H54 (cell line): Measurements from ENCODE around the gene KLHL21.

Experiments
- DNase-seq: peaks from one replicate; pipeline ENCODE4 v3.0.0; 2011; ENCODE audit warnings: low spot score, mixed read lengths; ENCODE audit not compliant: insufficient read length
- FAIRE-seq: peaks from 3 replicates; lab custom pipeline; 2011; peaks lifted over from hg19 to GRCh38; lab: Jason Lieb, UNC
- POLR2A ChIP-seq: IDR thresholded peaks from 2 replicates; pipeline ENCODE4 v1.6.1; 2011; ENCODE audit warnings: low read depth, mild to moderate bottlenecking, low read length

Gene KLHL21

DNA sequence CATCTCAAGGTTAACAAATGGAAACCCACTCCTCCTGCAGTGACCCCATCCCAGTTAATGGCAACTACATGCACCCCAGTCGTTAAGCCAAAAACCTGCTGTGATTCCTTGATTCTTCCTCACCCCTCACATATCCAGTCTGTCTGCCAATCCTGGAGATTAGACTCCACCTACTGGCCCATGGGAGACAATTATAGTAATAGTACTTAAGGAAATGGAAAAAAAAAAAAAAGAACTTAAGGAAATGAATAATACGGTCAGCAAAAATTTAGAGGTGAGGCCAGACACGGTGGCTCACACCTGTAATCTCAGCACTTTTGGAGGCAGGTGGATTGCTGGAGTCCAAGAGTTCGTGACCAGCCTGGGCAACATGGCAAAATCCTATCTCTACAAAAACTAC is 55.4 kb downstream of the KLHL21 start:
- TF ChIP-seq POLR2A, result no peak
- no peak for DNase-seq
- no peak for FAIRE-seq

DNA sequence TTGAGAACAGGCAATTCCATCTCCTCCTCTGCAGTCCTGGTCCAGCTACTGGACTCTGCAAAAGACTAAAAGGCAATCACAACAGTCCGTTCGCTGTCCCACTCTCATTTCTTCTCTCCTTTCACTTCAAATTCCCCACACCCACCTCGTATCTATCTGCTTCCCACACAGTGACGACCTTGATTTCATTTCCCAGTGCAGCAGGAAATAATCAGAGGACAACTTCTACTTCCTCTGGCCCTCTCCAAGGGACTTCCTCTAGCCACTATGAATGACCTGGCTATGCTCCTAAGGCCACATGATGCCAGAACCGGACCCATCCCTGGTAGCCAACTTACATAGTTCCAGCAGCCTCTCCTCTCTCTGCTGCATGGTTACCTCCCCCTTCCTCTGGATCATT is 56.3 kb downstream of the KLHL21 start:
- DNase-seq (no peak), FAIRE-seq (no peak)
- no peak for TF ChIP-seq POLR2A

DNA sequence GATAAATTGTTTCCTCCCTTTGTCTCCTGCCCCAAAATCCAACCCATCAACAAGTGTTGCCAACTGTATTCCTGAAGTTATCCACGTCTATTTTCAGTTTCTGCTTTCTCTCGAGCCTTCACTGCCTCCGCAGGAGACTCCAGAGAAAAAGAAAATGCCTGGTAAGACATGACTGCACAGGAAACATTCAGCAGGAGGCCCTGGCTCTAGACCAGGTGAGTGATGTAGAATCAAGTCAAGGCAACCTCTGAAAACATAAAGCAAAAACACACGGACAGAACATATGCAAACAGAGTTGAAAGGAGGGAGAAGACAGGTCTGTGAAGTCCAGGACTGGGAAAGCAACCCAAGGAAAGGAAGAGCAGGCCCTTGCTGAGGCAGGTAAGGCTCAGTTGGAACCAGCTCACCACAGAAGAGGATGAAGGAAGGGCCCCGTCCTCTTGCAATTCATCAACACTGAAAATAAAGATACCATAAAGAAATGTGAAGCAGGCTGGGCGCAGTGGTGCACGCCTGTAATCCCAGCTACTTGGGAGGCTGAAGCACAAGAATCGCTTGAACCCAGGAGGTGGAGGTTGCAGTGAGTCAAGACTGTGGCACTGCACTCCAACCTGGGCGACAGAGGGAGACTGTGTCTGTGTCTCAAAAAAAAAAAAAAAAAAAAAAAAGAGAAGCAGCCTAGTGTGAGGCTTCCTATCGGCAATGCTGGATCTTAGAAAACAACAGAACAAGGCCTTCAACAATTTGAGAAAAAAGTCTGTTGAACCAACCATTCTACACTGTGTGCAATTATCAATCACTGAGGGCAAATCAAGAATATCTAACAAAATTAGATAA is 57.2 kb downstream of the KLHL21 start:
- DNase-seq, result no peak
- no peak for TF ChIP-seq POLR2A
- FAIRE-seq, result peak; percentile 86

DNA sequence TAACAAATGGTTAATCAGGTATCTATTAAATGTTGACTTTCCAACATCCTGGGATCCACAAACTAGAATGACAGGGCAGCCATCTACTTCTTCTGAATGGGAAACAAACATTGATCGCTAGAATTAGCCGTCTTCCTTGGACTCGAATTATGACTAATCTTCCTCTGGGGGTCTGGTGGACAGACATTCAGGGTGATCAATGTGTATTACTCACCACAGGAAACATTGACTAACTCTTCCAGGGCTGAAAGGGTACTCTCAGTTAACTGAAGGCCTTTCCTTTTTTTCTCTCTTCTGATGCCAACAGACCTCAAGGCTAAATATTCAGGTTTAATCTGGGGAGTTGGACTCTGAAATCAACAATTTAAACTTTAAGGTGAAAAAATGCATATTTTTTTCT is 57.8 kb downstream of the KLHL21 start:
- TF ChIP-seq POLR2A, result no peak
- peak; percentile 47 for DNase-seq
- peak; percentile 89 for FAIRE-seq
